A673 (cell line): ENCODE measurements around the gene MIEN1. TPM values are rescaled to one million over a fixed set of nuclear protein-coding genes. Genes with fewer than 3 reads are reported as not detected.

ENCODE experiments used
- BruUV-seq: library from RNA; stranded (reverse); fragments of 400-500 nt; replicated peaks from 2 replicates; lab custom pipeline; 2021; lab: Mats Ljungman, UMichigan
- CTCF ChIA-PET: fragments of 300-600 bp; sonication (Branson Sonifier 250); formaldehyde crosslinking; loops from one replicate; lab custom pipeline; 2022; ENCODE audit warnings: antibody characterized with exemption; lab: Charles Lee
- POLR2A ChIA-PET: fragments of 300-600 bp; sonication (Branson Sonifier 250); formaldehyde crosslinking; loops from one replicate; lab custom pipeline; 2022; ENCODE audit warnings: antibody characterized with exemption; ENCODE audit not compliant: low non-redundant PET; lab: Charles Lee
- DNase-seq: peaks from one replicate; pipeline ENCODE4 v3.0.0-alpha.2; 2015; ENCODE audit warnings: low spot score
- H3K27ac ChIP-seq: fragments of 200-600 bp; sonication (generic); 2 replicates; pipeline ENCODE4 v1.5.1; 2016; ENCODE audit warnings: mixed run types, low read depth, mild to moderate bottlenecking, mixed read lengths, antibody characterized with exemption, low read length; ENCODE audit not compliant: poor library complexity, severe bottlenecking
- H3K27me3 ChIP-seq: fragments of 200-600 bp; sonication (generic); replicated peaks from 2 replicates; pipeline ENCODE4 v1.6.1; 2017; ENCODE audit warnings: mixed run types, low read depth, mild to moderate bottlenecking, mixed read lengths, antibody characterized with exemption, low read length; ENCODE audit not compliant: insufficient read depth, poor library complexity
- H3K36me3 ChIP-seq: fragments of 200-600 bp; sonication (generic); 2 replicates; pipeline ENCODE4 v1.6.1; 2016; ENCODE audit warnings: mixed run types, mild to moderate bottlenecking, mixed read lengths, antibody characterized with exemption, low read length; ENCODE audit not compliant: insufficient read depth, poor library complexity, severe bottlenecking
- H3K4me1 ChIP-seq: fragments of 200-600 bp; sonication (generic); 2 replicates; pipeline ENCODE4 v1.6.1; 2017; ENCODE audit warnings: mixed run types, mild to moderate bottlenecking, mixed read lengths, antibody characterized with exemption, low read length; ENCODE audit not compliant: insufficient read depth, poor library complexity, severe bottlenecking
- H3K4me3 ChIP-seq: fragments of 200-600 bp; sonication (generic); 2 replicates; pipeline ENCODE4 v1.5.1; 2016; ENCODE audit warnings: low read depth, mixed run types, mild to moderate bottlenecking, mixed read lengths, low read length; ENCODE audit not compliant: poor library complexity, severe bottlenecking
- H3K9me3 ChIP-seq: fragments of 200-600 bp; sonication (generic); 2 replicates; pipeline ENCODE4 v1.6.1; 2016; ENCODE audit warnings: mixed run types, low read depth, mild to moderate bottlenecking, mixed read lengths, antibody characterized with exemption, low read length; ENCODE audit not compliant: poor library complexity, severe bottlenecking
- CTCF ChIP-seq: fragments of 300-800, 200-600 bp; sonication (generic); conservative IDR thresholded peaks from 2 replicates; pipeline ENCODE4 v1.5.1; 2017; ENCODE audit warnings: low read depth, mild to moderate bottlenecking, antibody characterized with exemption, low read length, moderate library complexity, mixed read lengths
- EZH2 ChIP-seq: fragments of 200-600 bp; sonication (generic); IDR thresholded peaks from 2 replicates; pipeline ENCODE4 v1.6.1; 2017; ENCODE audit warnings: borderline replicate concordance, low read depth, mild to moderate bottlenecking, mixed read lengths, antibody characterized with exemption, low read length; ENCODE audit not compliant: poor library complexity, severe bottlenecking
- intact Hi-C: fragments of 100-400 bp; cut with micrococcal nuclease; formaldehyde crosslinking; loops from one replicate; pipeline ENCODE4 v1.10.0; 2022; ENCODE audit not compliant: unreplicated experiment
- total RNA-seq: library from RNA; stranded (reverse); gene quantifications from 2 replicates; pipeline ENCODE4 v1.2.3, GENCODE V29; 2021

MIEN1 gene
- total RNA-seq, 1 experiment from 2014 or later = 30.5 TPM

- no TSS peak for BruUV-seq
- POLR2A ChIA-PET = no interaction called here
- Histone ChIP-seq H3K27me3 (peaks cover 4% of the 10 kb centered on the region), H3K4me1 (no peaks in the 10 kb centered on the region), H3K27ac (no peak overlapping the region), H3K36me3 (no peaks in the 10 kb centered on the region), H3K9me3 (no peaks in the 10 kb centered on the region), H3K4me3 (no peak overlapping the region)
- TF ChIP-seq EZH2 = no peak
- no peak for TF ChIP-seq CTCF
- DNase-seq = no peak
- intact Hi-C loops = no loop called here
- CTCF ChIA-PET = no interaction called here
These were observed 31.6 kb upstream of the MIEN1 start for GRCh38 chr17:39761861-39762496.

- H3K27me3 ChIP-seq = no peaks in the 10 kb centered on the region
- ChIA-PET POLR2A (no interaction called here), CTCF (no interaction called here)
- H3K4me1 ChIP-seq = no peaks in the 10 kb centered on the region
- H3K27ac ChIP-seq = no peak overlapping the region
- intact Hi-C loops = no loop called here
- TF ChIP-seq CTCF = no peak
- no peak for TF ChIP-seq EZH2
- H3K4me3 ChIP-seq = no peak overlapping the region
- no peak for DNase-seq
- H3K36me3 ChIP-seq = no peaks in the 10 kb centered on the region
- no TSS peak for BruUV-seq
- H3K9me3 ChIP-seq = no peaks in the 10 kb centered on the region
These were observed 28.9 kb upstream of the MIEN1 start for GRCh38 chr17:39759204-39759603.

- CTCF ChIA-PET = no interaction called here
These were observed 27.9 kb upstream of the MIEN1 start for GRCh38 chr17:39757931-39758873.

More at GRCh38 chr17:39757931-39758873, 27.9 kb upstream of the MIEN1 start:
- H3K27me3 ChIP-seq = no peaks in the 10 kb centered on the region
- no peaks in the 10 kb centered on the region for H3K36me3 ChIP-seq
- TF ChIP-seq EZH2 (no peak), CTCF (no peak)
- intact Hi-C loops = no loop called here
- H3K9me3 ChIP-seq = no peaks in the 10 kb centered on the region
- POLR2A ChIA-PET = no interaction called here
- H3K27ac ChIP-seq = no peak overlapping the region
- BruUV-seq = no TSS peak
- no peaks in the 10 kb centered on the region for H3K4me1 ChIP-seq
- no peak overlapping the region for H3K4me3 ChIP-seq
- DNase-seq = no peak
